Fibroblast of lung (primary cell): Measurements from ENCODE around the gene FBLN1. TPM values are rescaled to one million over a fixed set of nuclear protein-coding genes. Genes with fewer than 3 reads are reported as not detected.

Experiments
- DNase-seq, 2 donors: peaks; one replicate each; pipeline versions ENCODE4 v3.0.0 to v3.0.0-alpha.2; 2010; ENCODE audit warnings: low read depth in 2 of 2
- H2AFZ ChIP-seq: 2 replicates; pipeline ENCODE4 v1.5.1; 2012; ENCODE audit warnings: low read length, control low read depth, inconsistent platforms
- H3K27ac ChIP-seq: 2 replicates; pipeline ENCODE4 v1.5.1; 2011; ENCODE audit warnings: low read length, control low read depth; ENCODE audit not compliant: insufficient read depth
- H3K27me3 ChIP-seq: 2 replicates; pipeline ENCODE4 v1.5.1; 2011; ENCODE audit warnings: mild to moderate bottlenecking, low read length; ENCODE audit not compliant: control insufficient read depth, insufficient read depth
- H3K36me3 ChIP-seq: 2 replicates; pipeline ENCODE4 v1.5.1; 2011; ENCODE audit warnings: low read length; ENCODE audit not compliant: control insufficient read depth, insufficient read depth
- H3K4me1 ChIP-seq: 2 replicates; pipeline ENCODE4 v1.5.1; 2011; ENCODE audit warnings: low read length; ENCODE audit not compliant: control insufficient read depth, insufficient read depth; ENCODE audit errors: extremely low read depth
- H3K4me2 ChIP-seq: 2 replicates; pipeline ENCODE4 v1.5.1; 2011; ENCODE audit warnings: low read length, control low read depth; ENCODE audit not compliant: insufficient read depth; ENCODE audit errors: extremely low read depth
- H3K4me3 ChIP-seq, 4 experiments: fragments of 200-600 bp in 1 of 4; sonication (generic) in 1 of 4; replicated peaks in 1 of 4; 2 replicates each; pipeline ENCODE4 v1.5.1; 2011 to 2016; ENCODE audit warnings: low read length in 4 of 4, low read depth in 3 of 4, mild to moderate bottlenecking in 3 of 4, control low read depth in 2 of 4, inconsistent platforms in 1 of 4, mixed read lengths in 1 of 4; ENCODE audit not compliant: insufficient read depth in 1 of 4; ENCODE audit errors: control extremely low read depth in 1 of 4
- H3K79me2 ChIP-seq: 2 replicates; pipeline ENCODE4 v1.5.1; 2012; ENCODE audit warnings: mild to moderate bottlenecking, low read length, inconsistent platforms; ENCODE audit not compliant: control insufficient read depth, insufficient read depth
- H3K9ac ChIP-seq: 2 replicates; pipeline ENCODE4 v1.5.1; 2011; ENCODE audit warnings: mild to moderate bottlenecking, low read length, control low read depth; ENCODE audit not compliant: insufficient read depth
- H3K9me3 ChIP-seq: 2 replicates; pipeline ENCODE4 v1.5.1; 2012; ENCODE audit warnings: low read depth, low read length; ENCODE audit not compliant: control insufficient read depth, insufficient read depth
- H4K20me1 ChIP-seq: 2 replicates; pipeline ENCODE4 v1.5.1; 2011; ENCODE audit warnings: low read length; ENCODE audit not compliant: control insufficient read depth, insufficient read depth; ENCODE audit errors: extremely low read depth
- EZH2 ChIP-seq: IDR thresholded peaks from 2 replicates; pipeline ENCODE4 v1.5.1; 2012; ENCODE audit warnings: low read length, control low read depth, mild to moderate bottlenecking; ENCODE audit errors: missing control alignments
- polyA plus RNA-seq, 2 donors: library from polyadenylated mRNA; depleted of rRNA in 1 of 2; stranded (reverse) in 1 of 2; unstranded in 1 of 2; fragments of >200 nt; gene quantifications; 2 replicates each; pipeline ENCODE4 v1.2.1, GENCODE V29; 2011 to 2012; ENCODE audit warnings: missing spikeins in 1 of 2
- total RNA-seq: library from RNA; depleted of rRNA; stranded (reverse); fragments of >200 nt; gene quantifications from 2 replicates; pipeline ENCODE4 v1.2.1, GENCODE V29; 2014
- TF ChIP-seq, protein P1 (sequence below), 2 donors: IDR thresholded peaks in 1 of 2; conservative IDR thresholded peaks in 1 of 2; 1 replicate in 1 of 2; 2 replicates in 1 of 2; pipeline ENCODE4 v1.5.1; 2011 to 2012; ENCODE audit warnings: low read length in 2 of 2, control low read depth in 1 of 2, inconsistent platforms in 1 of 2, low read depth in 1 of 2, mild to moderate bottlenecking in 1 of 2

Gene FBLN1
- total and polyA plus RNA-seq, 2 donors (not counting 1 experiment from before 2014, with no cell fraction given): 134 to 270 TPM

DNA sequence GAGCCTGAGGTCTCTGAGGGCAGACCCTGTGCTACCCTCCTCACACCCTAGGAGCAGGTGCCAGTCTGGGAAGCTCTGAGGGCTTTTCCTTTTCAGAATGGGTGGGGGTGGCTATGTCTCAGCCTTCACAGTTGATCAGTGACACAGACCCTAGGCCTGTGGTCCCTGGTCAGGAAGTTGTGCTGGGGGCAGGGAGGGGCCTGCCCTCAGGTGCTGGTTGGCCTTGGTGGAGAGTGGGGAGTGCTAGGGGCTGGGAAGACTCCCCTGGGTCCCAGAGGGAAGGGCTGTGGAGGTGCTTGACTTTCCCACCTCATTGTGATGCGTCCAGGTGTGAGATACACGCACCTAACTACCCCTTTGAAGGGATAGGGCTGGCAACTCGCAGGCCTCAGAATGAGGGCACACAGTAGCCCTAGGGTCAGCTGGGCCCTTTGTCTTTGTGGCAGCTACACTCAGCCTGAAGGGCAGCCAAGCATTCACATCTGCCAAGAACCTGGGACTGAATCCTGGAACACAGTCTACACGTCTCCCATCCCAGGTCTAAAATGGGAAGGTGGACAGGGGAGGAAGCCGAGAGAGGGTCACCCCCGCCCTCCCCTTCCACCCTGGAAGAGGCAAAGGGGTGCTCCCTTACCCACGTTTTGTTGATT is 137.7 kb downstream of the FBLN1 start:
- Histone ChIP-seq H3K27ac (no peak overlapping the region), H2AFZ (no peak overlapping the region), H3K36me3 (no peaks in the 10 kb centered on the region), H3K4me1 (peaks cover 2% of the 10 kb centered on the region), H3K9me3 (no peaks in the 10 kb centered on the region), H4K20me1 (no peaks in the 10 kb centered on the region), H3K9ac (no peak overlapping the region), H3K79me2 (no peaks in the 10 kb centered on the region), H3K4me3 (no peak overlapping the region), H3K4me2 (no peak overlapping the region), H3K27me3 (peaks cover 10% of the 10 kb centered on the region)
- DNase-seq: no peak
- TF ChIP-seq, protein P1, sequence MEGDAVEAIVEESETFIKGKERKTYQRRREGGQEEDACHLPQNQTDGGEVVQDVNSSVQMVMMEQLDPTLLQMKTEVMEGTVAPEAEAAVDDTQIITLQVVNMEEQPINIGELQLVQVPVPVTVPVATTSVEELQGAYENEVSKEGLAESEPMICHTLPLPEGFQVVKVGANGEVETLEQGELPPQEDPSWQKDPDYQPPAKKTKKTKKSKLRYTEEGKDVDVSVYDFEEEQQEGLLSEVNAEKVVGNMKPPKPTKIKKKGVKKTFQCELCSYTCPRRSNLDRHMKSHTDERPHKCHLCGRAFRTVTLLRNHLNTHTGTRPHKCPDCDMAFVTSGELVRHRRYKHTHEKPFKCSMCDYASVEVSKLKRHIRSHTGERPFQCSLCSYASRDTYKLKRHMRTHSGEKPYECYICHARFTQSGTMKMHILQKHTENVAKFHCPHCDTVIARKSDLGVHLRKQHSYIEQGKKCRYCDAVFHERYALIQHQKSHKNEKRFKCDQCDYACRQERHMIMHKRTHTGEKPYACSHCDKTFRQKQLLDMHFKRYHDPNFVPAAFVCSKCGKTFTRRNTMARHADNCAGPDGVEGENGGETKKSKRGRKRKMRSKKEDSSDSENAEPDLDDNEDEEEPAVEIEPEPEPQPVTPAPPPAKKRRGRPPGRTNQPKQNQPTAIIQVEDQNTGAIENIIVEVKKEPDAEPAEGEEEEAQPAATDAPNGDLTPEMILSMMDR (conservative IDR thresholded peaks at IDR 0.05 in 1 of 2, IDR thresholded peaks at IDR 0.05 in 1 of 2; ENCODE audit: low read depth in 1 of 2, low read length in 2 of 2): no peak

GRCh38 chr22:45640941-45641621 is 138.4 kb downstream of the FBLN1 start:
- H3K4me1 ChIP-seq: peaks cover 2% of the 10 kb centered on the region
- no peak for DNase-seq
- H3K9ac ChIP-seq: no peak overlapping the region
- H3K4me2 ChIP-seq: no peak overlapping the region
- peaks cover 10% of the 10 kb centered on the region for H3K27me3 ChIP-seq
- H3K4me3 ChIP-seq: no peak overlapping the region
- H3K79me2 ChIP-seq: no peaks in the 10 kb centered on the region
- H3K27ac ChIP-seq: no peak overlapping the region
- H4K20me1 ChIP-seq: no peaks in the 10 kb centered on the region
- TF ChIP-seq, protein P1 (conservative IDR thresholded peaks at IDR 0.05 in 1 of 2, IDR thresholded peaks at IDR 0.05 in 1 of 2; ENCODE audit: low read depth in 1 of 2, low read length in 2 of 2): no peak
- no peak for TF ChIP-seq EZH2
- no peaks in the 10 kb centered on the region for H3K36me3 ChIP-seq
- H3K9me3 ChIP-seq: no peaks in the 10 kb centered on the region
- H2AFZ ChIP-seq: no peak overlapping the region

GRCh38 chr22:45642986-45643385 is 140.3 kb downstream of the FBLN1 start:
- H3K4me3 ChIP-seq: no peak overlapping the region
- no peak overlapping the region for H3K27ac ChIP-seq
- DNase-seq: no peak
- no peaks in the 10 kb centered on the region for H3K36me3 ChIP-seq
- no peak overlapping the region for H3K4me2 ChIP-seq
- H3K4me1 ChIP-seq: peaks cover 2% of the 10 kb centered on the region
- H3K27me3 ChIP-seq: peaks cover 4% of the 10 kb centered on the region
- H2AFZ ChIP-seq: no peak overlapping the region
- no peaks in the 10 kb centered on the region for H3K9me3 ChIP-seq
- H3K79me2 ChIP-seq: no peaks in the 10 kb centered on the region
- H4K20me1 ChIP-seq: no peaks in the 10 kb centered on the region
- TF ChIP-seq EZH2: no peak
- TF ChIP-seq, protein P1 (conservative IDR thresholded peaks at IDR 0.05 in 1 of 2, IDR thresholded peaks at IDR 0.05 in 1 of 2; ENCODE audit: low read depth in 1 of 2, low read length in 2 of 2): no peak
- no peak overlapping the region for H3K9ac ChIP-seq
